MM.1S (cell line): Measurements from ENCODE around the gene MEIS2.

Experiments
- DNase-seq: peaks from one replicate; pipeline ENCODE4 v3.0.0-alpha.2; 2015
- H2AFZ ChIP-seq: fragments of 300-600 bp; sonication (generic); 2 replicates; pipeline ENCODE4 v1.6.0; 2016; ENCODE audit warnings: antibody characterized with exemption, low read length
- H3F3A ChIP-seq: fragments of 300-600 bp; sonication (generic); 2 replicates; pipeline ENCODE4 v1.6.1; 2016; ENCODE audit warnings: mild to moderate bottlenecking, antibody characterized with exemption, low read length, moderate library complexity, mixed read lengths; ENCODE audit not compliant: insufficient read depth
- H3K27ac ChIP-seq: fragments of 300-600 bp; sonication (generic); 2 replicates; pipeline ENCODE4 v1.5.1; 2016; ENCODE audit warnings: mild to moderate bottlenecking, low read length
- H3K27me3 ChIP-seq: fragments of 300-600 bp; sonication (generic); replicated peaks from 2 replicates; pipeline ENCODE4 v1.6.0; 2016; ENCODE audit warnings: low read length; ENCODE audit not compliant: insufficient read depth
- H3K36me3 ChIP-seq: fragments of 300-600 bp; sonication (generic); replicated peaks from 2 replicates; pipeline ENCODE4 v1.6.1; 2016; ENCODE audit warnings: mild to moderate bottlenecking, low read length, mixed read lengths; ENCODE audit not compliant: insufficient read depth
- H3K4me1 ChIP-seq: fragments of 300-600 bp; sonication (generic); 2 replicates; pipeline ENCODE4 v1.6.1; 2016; ENCODE audit warnings: low read length, mixed read lengths
- H3K4me2 ChIP-seq: fragments of 300-600 bp; sonication (generic); 2 replicates; pipeline ENCODE4 v1.6.0; 2016; ENCODE audit warnings: low read depth, low read length
- H3K4me3 ChIP-seq: fragments of 300-600 bp; sonication (generic); 2 replicates; pipeline ENCODE4 v1.5.1; 2016; ENCODE audit warnings: low read length, mixed read lengths
- H3K79me2 ChIP-seq: fragments of 300-600 bp; sonication (generic); 2 replicates; pipeline ENCODE4 v1.6.1; 2016; ENCODE audit warnings: mixed run types, low read length, mixed read lengths
- H3K9ac ChIP-seq: fragments of 300-600 bp; sonication (generic); 2 replicates; pipeline ENCODE4 v1.6.1; 2016; ENCODE audit warnings: low read length, mixed read lengths
- H3K9me2 ChIP-seq: fragments of 300-600 bp; sonication (generic); replicated peaks from 2 replicates; pipeline ENCODE4 v1.6.1; 2016; ENCODE audit warnings: mild to moderate bottlenecking, low read length, mixed read lengths; ENCODE audit not compliant: insufficient read depth
- H3K9me3 ChIP-seq: fragments of 300-600 bp; sonication (generic); replicated peaks from 2 replicates; pipeline ENCODE4 v1.6.1; 2016; ENCODE audit warnings: mild to moderate bottlenecking, low read length, mixed read lengths; ENCODE audit not compliant: insufficient read depth
- H4K20me1 ChIP-seq: fragments of 300-600 bp; sonication (generic); 2 replicates; pipeline ENCODE4 v1.6.1; 2016; ENCODE audit warnings: mild to moderate bottlenecking, low read length, moderate library complexity, mixed read lengths; ENCODE audit not compliant: insufficient read depth
- EZH2 ChIP-seq: fragments of 300-600 bp; sonication (generic); optimal IDR thresholded peaks from 2 replicates; pipeline ENCODE3; 2017; ENCODE audit warnings: low read depth, mild to moderate bottlenecking, antibody characterized with exemption, low read length, mixed read lengths
- EZH2phosphoT487 ChIP-seq: fragments of 300-600 bp; sonication (generic); IDR thresholded peaks from 2 replicates; pipeline ENCODE4 v1.6.1; 2018; ENCODE audit warnings: antibody characterized with exemption, low read length
- TF ChIP-seq, protein P1 (sequence below): fragments of 300-600 bp; sonication (generic); IDR thresholded peaks from 2 replicates; pipeline ENCODE4 v1.5.1; 2016; ENCODE audit warnings: antibody characterized with exemption, low read length, mixed read lengths

The MEIS2 gene

DNA sequence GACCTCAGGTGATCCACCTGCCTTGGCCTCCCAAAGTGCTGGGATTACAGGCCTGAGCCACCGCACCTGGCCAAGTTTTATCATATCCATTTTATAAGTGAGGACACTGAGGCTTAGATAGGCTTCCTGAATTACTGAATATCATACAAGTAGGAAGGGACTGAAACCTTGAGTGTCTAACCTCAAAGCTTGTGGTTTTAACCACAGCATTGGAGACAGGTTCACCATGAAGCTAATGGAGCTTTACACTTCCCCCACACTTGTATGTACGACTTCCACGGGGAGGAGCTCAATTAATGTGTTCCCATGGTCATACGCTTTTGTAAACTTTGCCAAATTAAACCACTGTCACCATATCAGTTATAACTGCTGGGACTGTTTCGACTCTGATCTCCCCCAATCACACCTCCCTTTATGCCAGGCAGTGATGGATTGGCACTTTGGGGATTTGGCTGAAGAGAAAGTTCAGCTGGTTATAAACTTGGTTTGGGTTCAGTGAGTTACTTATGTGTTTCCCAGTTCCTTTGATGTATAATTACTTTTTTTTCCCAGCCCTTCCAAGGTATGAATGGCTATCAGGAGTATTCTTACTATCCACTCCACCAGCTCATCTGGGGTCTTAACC is 38.4 kb upstream of the MEIS2 start:
- peaks cover 3% of the 10 kb centered on the region; the same call in 1 of the 2 replicates for H3F3A ChIP-seq
- DNase-seq: peak; percentile 62

DNA sequence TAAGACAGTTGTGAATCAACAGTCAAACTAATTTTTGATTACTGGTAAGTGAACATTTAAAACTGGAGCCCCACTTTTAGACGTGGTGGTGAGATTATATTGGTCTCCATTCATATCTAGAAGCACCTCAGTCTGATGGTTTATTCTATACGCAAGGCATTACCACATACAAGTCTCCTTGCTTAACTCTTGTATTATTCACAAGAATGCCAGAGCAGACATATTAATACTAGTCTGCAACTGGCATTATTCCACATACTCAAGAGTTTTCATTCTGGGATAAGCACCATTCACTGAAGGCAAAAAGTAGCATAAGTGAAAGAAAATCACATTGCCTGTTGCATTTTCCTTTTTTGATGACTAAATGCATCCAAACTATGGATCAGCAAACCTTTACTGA is 36.9 kb upstream of the MEIS2 start:
- Histone ChIP-seq H3K4me1 (peaks cover 14% of the 10 kb centered on the region), H3K27me3 (peaks cover 5% of the 10 kb centered on the region), H3K4me2 (no peak overlapping the region), H3K4me3 (no peak overlapping the region), H2AFZ (no peak overlapping the region), H3K79me2 (no peaks in the 10 kb centered on the region), H4K20me1 (no peaks in the 10 kb centered on the region), H3K36me3 (no peaks in the 10 kb centered on the region), H3K9me3 (no peaks in the 10 kb centered on the region), H3F3A (peaks cover 3% of the 10 kb centered on the region; the same call in 1 of the 2 replicates), H3K9me2 (no peaks in the 10 kb centered on the region), H3K9ac (no peak overlapping the region), H3K27ac (no peak overlapping the region)
- TF ChIP-seq EZH2phosphoT487 (no peak), EZH2 (no peak)
- TF ChIP-seq, protein P1, sequence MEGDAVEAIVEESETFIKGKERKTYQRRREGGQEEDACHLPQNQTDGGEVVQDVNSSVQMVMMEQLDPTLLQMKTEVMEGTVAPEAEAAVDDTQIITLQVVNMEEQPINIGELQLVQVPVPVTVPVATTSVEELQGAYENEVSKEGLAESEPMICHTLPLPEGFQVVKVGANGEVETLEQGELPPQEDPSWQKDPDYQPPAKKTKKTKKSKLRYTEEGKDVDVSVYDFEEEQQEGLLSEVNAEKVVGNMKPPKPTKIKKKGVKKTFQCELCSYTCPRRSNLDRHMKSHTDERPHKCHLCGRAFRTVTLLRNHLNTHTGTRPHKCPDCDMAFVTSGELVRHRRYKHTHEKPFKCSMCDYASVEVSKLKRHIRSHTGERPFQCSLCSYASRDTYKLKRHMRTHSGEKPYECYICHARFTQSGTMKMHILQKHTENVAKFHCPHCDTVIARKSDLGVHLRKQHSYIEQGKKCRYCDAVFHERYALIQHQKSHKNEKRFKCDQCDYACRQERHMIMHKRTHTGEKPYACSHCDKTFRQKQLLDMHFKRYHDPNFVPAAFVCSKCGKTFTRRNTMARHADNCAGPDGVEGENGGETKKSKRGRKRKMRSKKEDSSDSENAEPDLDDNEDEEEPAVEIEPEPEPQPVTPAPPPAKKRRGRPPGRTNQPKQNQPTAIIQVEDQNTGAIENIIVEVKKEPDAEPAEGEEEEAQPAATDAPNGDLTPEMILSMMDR: no peak
- no peak for DNase-seq

More for the DNA sequence above, 38.4 kb upstream of the MEIS2 start:
- H3K27me3 ChIP-seq: peaks cover 5% of the 10 kb centered on the region
- H3K36me3 ChIP-seq: no peaks in the 10 kb centered on the region
- no peak overlapping the region for H3K9ac ChIP-seq
- no peak overlapping the region for H3K27ac ChIP-seq
- no peaks in the 10 kb centered on the region for H3K79me2 ChIP-seq
- no peaks in the 10 kb centered on the region for H3K9me3 ChIP-seq
- H3K4me1 ChIP-seq: peaks cover 14% of the 10 kb centered on the region
- peak overlapping the region; percentile 25; the same call in 1 of the 2 replicates for H3K4me2 ChIP-seq
- no peak overlapping the region for H2AFZ ChIP-seq
- H3K4me3 ChIP-seq: no peak overlapping the region
- no peaks in the 10 kb centered on the region for H4K20me1 ChIP-seq
- H3K9me2 ChIP-seq: no peaks in the 10 kb centered on the region
- no peak for TF ChIP-seq EZH2phosphoT487
- TF ChIP-seq EZH2: no peak
- TF ChIP-seq, protein P1: no peak

DNA sequence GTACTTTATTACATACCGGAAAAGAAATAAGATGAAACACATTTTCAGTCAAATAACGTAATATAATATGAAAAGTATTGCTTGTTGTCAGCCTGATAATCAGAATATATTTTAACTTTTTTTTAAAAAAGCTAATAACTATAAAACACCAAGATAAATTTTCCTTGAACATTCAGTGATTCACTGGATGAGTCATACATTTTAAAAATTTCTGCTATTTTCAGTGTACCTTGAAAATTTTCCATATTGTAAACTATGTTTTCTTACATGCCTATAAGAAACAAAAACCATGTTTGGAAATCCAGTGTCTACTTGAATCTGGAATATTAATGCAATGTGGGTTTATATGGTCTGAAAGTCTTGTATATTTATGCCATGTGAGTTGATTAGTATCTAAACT is 36.3 kb upstream of the MEIS2 start:
- Histone ChIP-seq H3K27ac (no peak overlapping the region), H4K20me1 (no peaks in the 10 kb centered on the region), H3K36me3 (no peaks in the 10 kb centered on the region), H3K9ac (no peak overlapping the region), H3K4me2 (no peak overlapping the region), H3K4me1 (peaks cover 14% of the 10 kb centered on the region), H3K4me3 (no peak overlapping the region), H3F3A (peaks cover 3% of the 10 kb centered on the region; the same call in 1 of the 2 replicates), H3K9me3 (no peaks in the 10 kb centered on the region), H3K79me2 (no peaks in the 10 kb centered on the region), H2AFZ (no peak overlapping the region), H3K9me2 (no peaks in the 10 kb centered on the region), H3K27me3 (peaks cover 5% of the 10 kb centered on the region)
- DNase-seq: no peak
- TF ChIP-seq EZH2phosphoT487 (no peak), EZH2 (no peak)
- TF ChIP-seq, protein P1: no peak
